Sigmoid colon (tissue), 7 donors: ENCODE data around the gene IL3. TPM values are rescaled to one million over a fixed set of nuclear protein-coding genes. Genes with fewer than 3 reads are reported as not detected.
A peak's percentile ranks its signal among the peaks of the same experiment; 100 is the strongest.

ENCODE experiments used
- DNase-seq: peaks from one replicate; pipeline ENCODE4 v3.0.0-alpha.2; 2019
- H3K27ac ChIP-seq, 4 donors: fragments of 200-600 bp; sonication (generic); one replicate each; pipeline ENCODE4 v1.5.1; 2016 to 2019; ENCODE audit warnings: mild to moderate bottlenecking in 1 of 4
- H3K27me3 ChIP-seq, 3 donors: fragments of 200-600 bp; sonication (generic); one replicate each; pipeline ENCODE4 v1.5.1; 2019; ENCODE audit warnings: mild to moderate bottlenecking in 1 of 3
- H3K36me3 ChIP-seq, 4 donors: fragments of 200-600 bp; sonication (generic); one replicate each; pipeline ENCODE4 v1.5.1; 2016 to 2019
- H3K4me1 ChIP-seq, 4 donors: fragments of 200-600 bp; sonication (generic); one replicate each; pipeline ENCODE4 v1.5.1; 2017 to 2019
- H3K4me3 ChIP-seq, 4 donors: fragments of 200-600 bp; sonication (generic); one replicate each; pipeline ENCODE4 v1.5.1; 2017 to 2019; ENCODE audit warnings: mild to moderate bottlenecking in 2 of 4, moderate library complexity in 1 of 4
- H3K9me3 ChIP-seq, 4 donors: fragments of 200-600 bp in 3 of 4; sonication (generic) in 3 of 4; one replicate each; pipeline versions ENCODE4 v1.5.1 to v1.6.1; 2013 to 2019
- CTCF ChIP-seq, 4 experiments: fragments of 450-650 bp in 3 of 4; fragments of 200-600 bp in 1 of 4; IDR thresholded peaks; one replicate each; pipeline ENCODE4 v1.5.1; 2016 to 2019; ENCODE audit warnings: antibody characterized with exemption in 4 of 4, mild to moderate bottlenecking in 3 of 4, moderate library complexity in 2 of 4
- EP300 ChIP-seq, 4 donors: sonication (generic); formaldehyde crosslinking; IDR thresholded peaks; one replicate each; pipeline ENCODE4 v1.6.1; 2017; ENCODE audit warnings: antibody characterized with exemption in 4 of 4
- POLR2A ChIP-seq, 2 donors: fragments of 450-650 bp; IDR thresholded peaks; one replicate each; pipeline ENCODE4 v1.6.1; 2016; ENCODE audit warnings: antibody characterized with exemption in 2 of 2, mild to moderate bottlenecking in 2 of 2, moderate library complexity in 2 of 2
- POLR2AphosphoS5 ChIP-seq, 4 donors: sonication (generic); formaldehyde crosslinking; IDR thresholded peaks; one replicate each; pipeline ENCODE4 v1.6.1; 2017; ENCODE audit warnings: antibody characterized with exemption in 4 of 4
- WGBS, 2 donors: extraction: QIAGEN DNeasy Blood & Tissue Kit; methylation state at CpG; one replicate each; pipeline ENCODE4 v1.1.7; 2013; 5-methylcytosine and 5-hydroxymethylcytosine counted together
- intact Hi-C: fragments of 100-400 bp; cut with DNase I; formaldehyde crosslinking; loops from one replicate; pipeline ENCODE4 v1.15.1; 2023
- polyA plus RNA-seq, 3 donors: library from polyadenylated mRNA; stranded (reverse); fragments of 200-250 nt; gene quantifications; one replicate each; pipeline ENCODE4 v1.2.3, GENCODE V29; 2013
- total RNA-seq, 4 donors: library from RNA; depleted of rRNA; stranded (reverse); fragments of >200 nt; gene quantifications; one replicate each; pipeline ENCODE4 v1.1.0, GENCODE V29; 2016
- donor health status: healthy with polysubstance abuse.
- donor health status: Bipolar disorder and iron deficiency.
- donor health status: healthy.

The IL3 gene
- total and polyA plus RNA-seq, 7 donors: not detected

- Histone ChIP-seq H3K27me3 (no peaks in the 10 kb centered on the region), H3K36me3 (no peaks in the 10 kb centered on the region), H3K4me3 (no peak overlapping the region), H3K4me1 (no peaks in the 10 kb centered on the region), H3K27ac (no peak overlapping the region), H3K9me3 (no peaks in the 10 kb centered on the region)
- intact Hi-C loops: no loop called here
- TF ChIP-seq EP300 (IDR thresholded peaks at IDR 0.05) (no peak), CTCF (IDR thresholded peaks at IDR 0.05) (no peak), POLR2AphosphoS5 (IDR thresholded peaks at IDR 0.05) (no peak)
- WGBS, 2 donors: 69 to 81% methylated on average over 5 of the region's 5 CpGs
- DNase-seq: peak; percentile 34
Measured at GRCh38 chr5:132064140-132064539, 3.7 kb downstream of the IL3 start.

GRCh38 chr5:132064738-132065331 is 4.4 kb downstream of the IL3 start:
- WGBS, 2 donors: 80% methylated on average over 11 of the region's 11 CpGs
- DNase-seq: peak; percentile 70
- H3K27me3 ChIP-seq: no peaks in the 10 kb centered on the region

GRCh38 chr5:132065351-132065937 is 5.0 kb downstream of the IL3 start:
- H3K36me3 ChIP-seq: no peaks in the 10 kb centered on the region
- DNase-seq: peak; percentile 56
- intact Hi-C loops: no loop called here
- no peak overlapping the region for H3K4me3 ChIP-seq
- no peaks in the 10 kb centered on the region for H3K27me3 ChIP-seq
- WGBS, 2 donors: 52 to 54% methylated on average over 4 of the region's 4 CpGs
- no peaks in the 10 kb centered on the region for H3K9me3 ChIP-seq
- H3K27ac ChIP-seq: no peak overlapping the region
- TF ChIP-seq EP300 (IDR thresholded peaks at IDR 0.05): no peak
- TF ChIP-seq CTCF (IDR thresholded peaks at IDR 0.05): peak in 1 of 4 experiments; percentile 6
- no peak for TF ChIP-seq POLR2AphosphoS5 (IDR thresholded peaks at IDR 0.05)
- H3K4me1 ChIP-seq: no peaks in the 10 kb centered on the region

More at GRCh38 chr5:132064738-132065331, 4.4 kb downstream of the IL3 start:
- H3K4me1 ChIP-seq: no peaks in the 10 kb centered on the region
- no peak overlapping the region for H3K27ac ChIP-seq
- H3K9me3 ChIP-seq: no peaks in the 10 kb centered on the region
- H3K36me3 ChIP-seq: no peaks in the 10 kb centered on the region
- TF ChIP-seq EP300 (IDR thresholded peaks at IDR 0.05) (no peak), CTCF (IDR thresholded peaks at IDR 0.05) (peak; percentile 25 to 83 (median 75))
- H3K4me3 ChIP-seq: no peak overlapping the region
- intact Hi-C loops: no loop called here

- WGBS, 2 donors: 82 to 89% methylated on average over 13 of the region's 13 CpGs
- H3K27ac ChIP-seq: no peak overlapping the region
- TF ChIP-seq EP300 (IDR thresholded peaks at IDR 0.05) (no peak), POLR2AphosphoS5 (IDR thresholded peaks at IDR 0.05) (no peak), CTCF (IDR thresholded peaks at IDR 0.05) (no peak), POLR2A (IDR thresholded peaks at IDR 0.05) (no peak)
- no peaks in the 10 kb centered on the region for H3K36me3 ChIP-seq
- H3K27me3 ChIP-seq: no peaks in the 10 kb centered on the region
- H3K4me3 ChIP-seq: no peak overlapping the region
- H3K9me3 ChIP-seq: no peaks in the 10 kb centered on the region
- intact Hi-C loops: no loop called here
- peak; percentile 62 for DNase-seq
- H3K4me1 ChIP-seq: no peaks in the 10 kb centered on the region
Measured at GRCh38 chr5:132065951-132066701, 5.7 kb downstream of the IL3 start.
